PC-9 (cell line): ENCODE measurements around the gene DPY19L3.

Source experiments
- EZH2 ChIP-seq: fragments of 200-600 bp; sonication (generic); IDR thresholded peaks from 2 replicates; pipeline ENCODE4 v1.8.0; 2017; ENCODE audit warnings: antibody characterized with exemption, low read depth
- TF ChIP-seq, protein P1 (sequence below): fragments of 200-600 bp; sonication (generic); conservative IDR thresholded peaks from 2 replicates; pipeline ENCODE4 v1.6.1; 2017; ENCODE audit warnings: mixed run types, antibody characterized with exemption, mild to moderate bottlenecking, moderate library complexity

DNA sequence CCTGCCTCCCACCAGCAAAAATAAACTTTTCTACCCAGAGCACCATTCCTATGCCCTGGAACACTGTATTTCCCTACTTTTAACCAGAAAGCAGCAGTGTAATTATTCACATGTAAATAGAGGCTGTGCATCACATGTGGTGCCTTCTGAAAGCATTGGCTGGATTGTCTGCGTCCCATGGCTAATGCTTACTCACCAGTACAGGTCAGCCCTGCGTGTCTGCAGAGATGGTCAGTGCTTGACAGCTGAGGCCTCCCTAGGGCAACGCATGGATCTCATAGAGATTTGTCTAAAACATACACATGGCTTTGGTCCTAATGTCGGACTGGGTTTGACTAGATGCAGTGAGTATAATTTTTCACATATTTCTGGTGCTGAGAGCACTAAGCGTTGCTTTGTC lies 64.2 kb downstream of the DPY19L3 start:
- TF ChIP-seq, protein P1, sequence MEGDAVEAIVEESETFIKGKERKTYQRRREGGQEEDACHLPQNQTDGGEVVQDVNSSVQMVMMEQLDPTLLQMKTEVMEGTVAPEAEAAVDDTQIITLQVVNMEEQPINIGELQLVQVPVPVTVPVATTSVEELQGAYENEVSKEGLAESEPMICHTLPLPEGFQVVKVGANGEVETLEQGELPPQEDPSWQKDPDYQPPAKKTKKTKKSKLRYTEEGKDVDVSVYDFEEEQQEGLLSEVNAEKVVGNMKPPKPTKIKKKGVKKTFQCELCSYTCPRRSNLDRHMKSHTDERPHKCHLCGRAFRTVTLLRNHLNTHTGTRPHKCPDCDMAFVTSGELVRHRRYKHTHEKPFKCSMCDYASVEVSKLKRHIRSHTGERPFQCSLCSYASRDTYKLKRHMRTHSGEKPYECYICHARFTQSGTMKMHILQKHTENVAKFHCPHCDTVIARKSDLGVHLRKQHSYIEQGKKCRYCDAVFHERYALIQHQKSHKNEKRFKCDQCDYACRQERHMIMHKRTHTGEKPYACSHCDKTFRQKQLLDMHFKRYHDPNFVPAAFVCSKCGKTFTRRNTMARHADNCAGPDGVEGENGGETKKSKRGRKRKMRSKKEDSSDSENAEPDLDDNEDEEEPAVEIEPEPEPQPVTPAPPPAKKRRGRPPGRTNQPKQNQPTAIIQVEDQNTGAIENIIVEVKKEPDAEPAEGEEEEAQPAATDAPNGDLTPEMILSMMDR, result no peak
- TF ChIP-seq EZH2, result no peak
